GM21390 (cell line): Measurements from ENCODE around the gene KRT25.

Experiments used
- ATAC-seq: cut with Tn5 transposase; IDR thresholded peaks from one replicate; pipeline ENCODE4 v1.9.1; 2021; ENCODE audit not compliant: unreplicated experiment

Gene KRT25, protein sequence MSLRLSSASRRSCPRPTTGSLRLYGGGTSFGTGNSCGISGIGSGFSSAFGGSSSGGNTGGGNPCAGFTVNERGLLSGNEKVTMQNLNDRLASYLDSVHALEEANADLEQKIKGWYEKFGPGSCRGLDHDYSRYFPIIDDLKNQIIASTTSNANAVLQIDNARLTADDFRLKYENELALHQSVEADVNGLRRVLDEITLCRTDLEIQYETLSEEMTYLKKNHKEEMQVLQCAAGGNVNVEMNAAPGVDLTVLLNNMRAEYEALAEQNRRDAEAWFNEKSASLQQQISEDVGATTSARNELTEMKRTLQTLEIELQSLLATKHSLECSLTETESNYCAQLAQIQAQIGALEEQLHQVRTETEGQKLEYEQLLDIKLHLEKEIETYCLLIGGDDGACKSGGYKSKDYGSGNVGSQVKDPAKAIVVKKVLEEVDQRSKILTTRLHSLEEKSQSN

DNA sequence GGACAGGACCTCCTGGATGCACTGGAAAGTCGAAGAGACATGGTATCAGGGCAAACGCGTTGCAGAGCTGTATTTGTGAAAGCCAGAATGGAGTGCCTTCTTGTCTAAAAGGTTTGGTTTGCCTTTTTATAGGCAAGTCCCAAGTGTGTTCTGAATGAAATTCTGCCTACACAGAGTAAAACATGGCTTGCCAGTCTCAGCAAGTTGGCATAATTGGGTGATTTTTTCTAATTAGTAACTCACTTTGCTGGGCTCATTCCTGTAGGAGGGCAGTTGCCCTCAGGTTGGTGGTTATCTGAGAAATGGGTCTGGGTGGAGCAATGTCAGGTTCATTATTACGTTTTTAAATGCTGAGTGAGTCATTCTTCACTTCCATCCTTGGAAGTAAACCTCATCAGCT lies at the start of gene KRT25:
Gene KRT25 (minus strand): TSS at position 101 of the 400 bp plus-strand sequence. CDS start 60 bp downstream, at position 41.
- no peak for ATAC-seq

DNA sequence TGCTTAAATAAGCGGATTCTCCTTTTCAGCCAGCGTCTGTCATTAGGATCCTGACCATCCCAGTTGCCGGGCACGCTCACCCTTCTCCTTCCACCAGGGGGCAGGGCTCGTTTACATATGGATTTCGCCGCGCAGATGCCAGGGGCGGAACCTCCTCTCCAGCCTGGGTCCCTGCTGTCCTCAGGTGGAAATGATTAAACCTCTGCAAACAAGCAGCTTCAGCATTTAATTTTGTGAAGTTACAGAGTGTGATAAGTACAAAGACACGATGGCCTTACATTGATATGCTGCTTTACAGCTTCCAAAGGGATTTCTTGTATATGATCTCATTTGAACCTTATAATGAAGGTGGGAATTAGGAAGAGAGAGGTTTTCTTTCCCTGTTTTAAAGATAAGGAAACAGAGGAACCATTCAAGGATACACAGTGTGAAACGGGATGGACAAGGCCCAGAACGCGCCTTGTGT lies 48.5 kb upstream of the KRT25 start:
- no peak for ATAC-seq

DNA sequence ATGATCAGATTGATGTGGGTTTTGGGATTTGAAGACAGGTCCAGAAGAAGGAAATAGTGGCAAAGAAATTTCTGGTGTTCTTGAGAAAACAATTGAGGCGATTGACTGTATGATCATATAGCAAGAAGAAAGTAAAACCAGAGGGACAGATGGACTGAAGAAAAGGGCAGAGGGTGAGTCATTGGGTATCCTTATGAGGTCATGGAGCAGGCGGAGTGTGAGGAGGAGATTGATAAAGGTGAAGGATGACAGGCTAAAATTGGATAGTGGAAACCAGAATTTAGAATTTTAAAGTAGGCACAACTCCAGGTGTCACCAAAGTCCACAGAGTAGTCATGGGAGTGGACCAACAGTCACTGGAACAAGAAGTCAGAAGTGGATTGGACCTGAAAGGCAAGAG lies 46.0 kb upstream of the KRT25 start:
- no peak for ATAC-seq

DNA sequence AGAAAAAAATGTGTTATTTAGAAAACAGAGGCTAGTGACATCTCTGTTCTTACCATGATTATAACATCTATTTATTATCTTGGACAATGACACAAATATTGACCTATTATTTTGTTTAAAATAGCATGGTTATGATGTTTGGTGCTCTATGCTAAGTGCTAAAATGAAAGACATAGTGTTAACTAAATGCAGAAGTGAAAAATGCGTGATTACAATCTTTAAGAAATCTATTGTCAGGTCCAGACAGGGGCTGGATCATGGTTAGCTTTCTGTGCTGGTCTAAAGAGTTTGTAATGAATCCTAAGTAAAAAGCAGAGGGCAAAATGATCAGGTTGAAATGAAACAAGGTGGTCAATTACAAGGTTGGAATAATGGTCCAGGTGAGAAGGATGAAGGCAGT lies 45.2 kb upstream of the KRT25 start:
- no peak for ATAC-seq

DNA sequence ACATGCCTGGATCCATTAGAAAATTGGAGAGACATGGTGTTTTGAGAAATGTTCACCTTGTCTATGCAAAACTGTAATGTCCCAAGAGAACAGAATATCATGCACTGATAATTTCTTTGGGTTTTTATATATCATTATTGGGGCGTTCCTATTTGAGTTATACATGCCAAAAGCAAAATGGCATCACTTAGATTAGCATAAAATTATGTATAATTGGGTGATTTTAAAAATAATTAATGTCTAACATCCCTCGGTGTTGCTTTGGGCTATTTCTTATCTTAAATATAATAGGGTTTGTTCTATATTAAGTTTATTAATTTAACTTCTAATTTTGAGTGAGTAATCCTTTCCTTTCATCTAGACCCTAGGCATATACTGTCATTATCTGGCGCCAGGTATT lies 44.7 kb upstream of the KRT25 start, which contains the start of gene KRT28:
Gene KRT28 (minus strand): TSS at position 101 of the 400 bp plus-strand sequence. CDS start 66 bp downstream, at position 35.
- ATAC-seq = no peak

DNA sequence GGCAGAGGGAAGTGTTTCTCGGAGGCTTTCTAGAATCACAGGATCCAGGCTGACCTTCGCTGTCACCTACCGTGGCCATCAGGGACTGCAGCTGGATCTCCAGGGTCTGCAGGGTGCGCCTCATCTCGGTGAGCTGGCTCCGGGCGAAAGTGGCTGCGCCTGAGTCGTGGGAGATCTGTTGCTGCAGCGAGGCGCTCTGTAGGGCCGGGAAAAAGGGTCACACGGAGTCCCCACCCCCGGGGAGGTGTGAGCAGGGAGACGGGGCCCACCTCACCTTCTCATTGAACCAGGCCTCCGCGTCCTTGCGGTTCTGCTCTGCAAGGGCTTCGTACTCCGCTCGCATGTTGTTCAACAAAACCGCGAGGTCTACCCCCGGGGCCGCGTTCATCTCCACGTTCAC lies 41.7 kb upstream of the KRT25 start:
- no peak for ATAC-seq

DNA sequence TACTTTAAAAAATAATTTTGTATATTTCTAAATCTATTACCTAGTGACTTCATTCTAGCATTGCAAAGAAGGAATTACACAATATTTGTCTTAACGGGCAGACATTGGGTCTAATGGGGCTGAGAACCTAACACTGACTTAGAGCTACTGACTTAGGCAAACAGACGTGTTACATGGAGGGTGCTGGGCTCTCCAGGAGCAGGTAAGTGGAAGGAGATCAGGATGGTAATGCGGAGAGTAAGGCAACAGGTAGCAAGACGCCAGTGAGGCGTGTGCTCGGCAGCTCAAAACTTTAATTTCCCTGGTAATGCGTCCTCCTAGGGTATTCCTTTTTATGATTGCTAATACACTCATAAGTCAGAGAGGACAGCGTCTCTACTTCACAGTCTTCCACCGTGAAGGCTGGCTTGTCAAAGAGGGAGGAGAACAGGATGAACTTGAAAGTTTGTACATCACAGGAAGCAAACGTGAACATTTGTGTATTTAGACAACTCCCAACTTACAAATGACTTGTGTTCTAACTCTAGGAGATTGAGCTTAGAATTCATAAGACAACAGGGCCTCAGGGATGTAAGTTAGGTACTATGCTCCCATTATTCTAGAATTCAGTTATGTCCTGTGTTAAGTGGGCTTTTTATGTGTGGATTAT lies 40.0 kb upstream of the KRT25 start:
- ATAC-seq = no peak

DNA sequence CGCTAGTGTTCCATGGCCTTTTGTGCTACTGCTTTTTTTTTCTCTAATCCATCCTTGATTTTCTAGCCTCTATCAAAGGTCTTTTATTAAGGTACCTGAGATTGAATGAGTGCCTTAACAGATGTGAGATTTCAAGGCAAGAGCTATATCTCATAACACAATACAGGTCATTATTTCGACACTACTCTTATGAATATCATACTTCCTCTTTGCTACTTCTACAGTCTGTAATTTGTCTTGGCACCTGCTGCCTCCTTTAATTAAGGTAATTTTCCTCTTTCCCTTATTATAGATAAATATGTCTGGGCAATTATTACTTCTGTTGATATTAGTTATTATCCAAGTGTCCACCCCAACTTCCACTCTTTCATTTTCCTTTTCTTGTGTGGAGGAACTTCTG lies 39.3 kb upstream of the KRT25 start:
- no peak for ATAC-seq

DNA sequence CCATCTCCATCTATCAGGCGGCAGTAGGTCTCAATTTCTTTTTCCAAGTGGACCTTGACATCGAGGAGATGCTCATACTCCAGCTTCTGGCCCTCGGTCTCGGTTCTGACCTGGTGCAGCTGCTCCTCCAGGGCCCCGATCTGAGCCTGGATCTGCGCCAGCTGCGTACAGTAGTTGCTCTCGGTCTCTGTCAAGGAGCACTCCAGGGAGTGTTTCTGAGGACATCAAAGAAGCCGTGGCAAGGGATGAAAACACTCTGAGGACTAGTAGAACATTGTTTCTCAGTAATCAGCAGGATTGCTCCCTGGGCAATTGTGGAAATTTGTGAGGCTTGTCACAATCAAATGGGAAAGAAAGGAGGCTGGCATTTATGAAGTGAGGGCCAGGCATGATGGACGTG lies 38.7 kb upstream of the KRT25 start:
- ATAC-seq = no peak

DNA sequence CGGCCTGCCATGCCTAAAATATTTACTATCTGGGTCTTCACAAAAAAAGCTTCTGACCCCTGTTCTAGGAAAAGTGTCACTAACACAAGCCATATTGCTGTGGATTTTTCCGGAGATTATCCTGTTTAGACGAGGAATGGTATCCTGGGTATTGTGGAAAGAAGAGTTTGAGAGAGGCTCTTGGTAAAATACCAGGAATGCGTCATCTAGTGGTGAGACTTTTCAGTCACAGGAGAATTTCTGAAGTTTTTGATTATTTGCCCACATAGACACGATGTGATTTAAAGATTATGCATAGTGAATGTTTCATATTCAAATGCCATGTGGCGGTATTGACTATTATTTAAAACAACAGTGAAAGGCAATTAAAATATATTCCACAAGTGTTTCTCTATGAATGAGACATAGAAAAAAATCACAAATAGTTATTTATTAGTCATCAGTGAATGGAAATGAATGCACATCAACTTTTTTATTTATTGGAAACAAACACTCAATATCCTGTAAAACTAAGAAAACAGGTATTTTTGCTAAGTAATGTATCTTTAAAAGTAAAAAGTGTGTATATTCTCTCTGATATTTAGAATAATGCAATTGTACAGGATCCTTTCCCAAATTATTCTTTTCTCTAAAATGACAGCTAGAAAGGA lies 36.8 kb upstream of the KRT25 start:
- no peak for ATAC-seq

DNA sequence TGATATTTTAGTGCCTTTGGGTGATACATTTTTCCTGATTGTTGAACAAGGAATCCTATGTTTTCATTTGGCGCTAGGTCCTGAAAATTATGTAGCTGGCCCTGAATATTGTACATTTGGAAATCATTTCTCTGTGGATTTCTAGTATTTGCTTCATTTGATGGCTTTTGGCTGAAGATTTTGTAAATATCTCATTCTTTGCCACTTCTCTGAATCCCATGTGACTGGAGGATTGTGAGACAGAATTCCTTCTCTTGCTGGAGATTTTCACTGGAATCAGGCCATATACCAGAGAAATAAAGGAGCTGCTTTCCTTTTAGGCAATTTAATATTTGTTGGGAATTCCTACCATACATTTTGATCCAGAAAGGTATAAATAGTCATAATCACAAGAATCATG lies 36.0 kb upstream of the KRT25 start:
- ATAC-seq = no peak

DNA sequence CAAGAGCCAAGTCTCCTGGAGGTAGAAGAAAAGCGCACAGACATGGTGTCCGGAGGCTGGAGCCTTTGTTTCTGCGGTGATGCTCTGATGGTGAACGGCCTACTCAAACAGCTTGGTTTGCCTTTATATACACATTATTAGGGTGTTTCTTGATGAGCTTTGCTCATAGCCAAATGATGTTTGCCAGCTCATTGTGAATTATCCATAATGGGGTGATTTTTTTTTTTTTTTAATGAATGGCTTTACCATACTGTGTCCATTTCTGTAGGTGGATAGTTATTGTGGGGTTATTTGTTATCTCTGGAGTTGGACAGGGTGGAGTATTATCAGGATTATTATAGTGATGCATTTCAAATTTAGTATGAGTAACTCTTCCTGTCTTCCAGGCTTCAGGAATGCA lies 27.3 kb upstream of the KRT25 start, which contains the start of gene KRT27:
Gene KRT27 (minus strand): TSS at position 101 of the 400 bp plus-strand sequence. CDS start 57 bp downstream, at position 44.
- no peak for ATAC-seq

DNA sequence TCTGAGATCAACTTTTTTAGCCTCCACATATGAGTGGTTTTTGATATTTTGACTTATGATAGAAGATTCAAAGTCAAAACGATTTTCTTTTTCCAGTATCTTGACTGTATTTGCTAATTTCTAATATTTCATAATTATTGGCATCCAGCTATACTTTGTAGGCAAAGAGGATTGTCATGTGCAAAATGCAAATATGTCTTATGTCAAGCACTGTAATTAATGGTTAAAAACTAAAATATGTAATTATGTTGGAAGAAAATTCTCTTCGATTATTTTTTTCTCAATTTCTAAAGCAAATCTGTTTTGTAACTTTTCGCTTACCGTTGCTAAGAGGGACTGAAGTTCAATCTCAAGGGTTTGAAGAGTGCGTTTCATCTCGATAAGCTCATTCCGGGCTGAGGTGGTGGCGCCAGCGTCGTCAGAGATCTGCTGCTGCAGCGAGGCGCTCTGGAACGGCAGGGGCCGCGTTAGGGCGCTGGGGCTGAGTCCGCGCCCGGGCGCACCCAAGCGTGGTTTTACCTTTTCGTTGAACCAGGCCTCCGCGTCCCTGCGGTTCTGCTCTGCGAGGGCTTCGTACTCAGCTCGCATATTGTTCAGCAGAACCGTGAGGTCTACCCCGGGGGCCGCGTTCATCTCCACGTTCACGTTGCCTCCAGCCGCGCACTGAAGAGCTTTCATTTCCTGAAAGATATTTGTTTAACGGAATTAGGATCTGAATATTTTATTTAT lies 24.2 kb upstream of the KRT25 start:
- no peak for ATAC-seq

DNA sequence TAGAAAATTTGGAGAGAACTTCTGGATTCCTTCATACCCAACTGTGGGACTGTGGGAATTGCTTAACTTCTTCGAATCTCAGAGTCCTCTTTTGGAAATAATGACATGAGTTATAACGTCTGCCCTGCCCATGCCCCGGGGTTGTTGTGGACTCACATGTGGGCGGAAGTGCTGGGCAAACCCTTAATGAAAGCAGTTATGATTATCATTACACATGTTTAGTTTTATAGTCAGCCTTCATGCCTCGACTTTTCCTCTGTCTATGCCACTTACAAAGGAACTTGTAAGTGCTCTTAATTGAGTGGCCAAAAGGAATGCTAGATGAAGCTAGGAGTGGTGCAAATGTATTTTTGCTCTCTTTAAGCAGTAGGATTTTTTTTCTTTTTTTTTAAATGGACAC lies 23.3 kb upstream of the KRT25 start:
- no peak for ATAC-seq

DNA sequence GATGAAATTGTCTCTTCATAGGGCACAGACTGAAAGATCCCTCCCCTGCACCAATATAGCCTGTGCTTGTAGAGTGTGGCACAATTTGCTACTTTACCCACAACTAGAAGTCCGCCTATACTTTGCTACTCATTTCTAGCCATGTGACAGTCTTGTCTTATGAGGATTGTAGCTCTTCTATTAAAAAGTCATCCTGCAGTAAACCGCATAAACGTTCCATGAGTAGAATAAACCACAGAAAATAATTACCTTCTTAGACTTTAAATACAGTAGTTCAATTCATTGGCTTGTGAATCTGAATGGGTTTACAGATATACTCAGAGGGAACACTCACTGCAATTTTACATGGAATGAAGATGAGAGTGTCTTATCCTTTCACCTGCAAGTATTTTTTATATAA lies 22.8 kb upstream of the KRT25 start:
- ATAC-seq = no peak

DNA sequence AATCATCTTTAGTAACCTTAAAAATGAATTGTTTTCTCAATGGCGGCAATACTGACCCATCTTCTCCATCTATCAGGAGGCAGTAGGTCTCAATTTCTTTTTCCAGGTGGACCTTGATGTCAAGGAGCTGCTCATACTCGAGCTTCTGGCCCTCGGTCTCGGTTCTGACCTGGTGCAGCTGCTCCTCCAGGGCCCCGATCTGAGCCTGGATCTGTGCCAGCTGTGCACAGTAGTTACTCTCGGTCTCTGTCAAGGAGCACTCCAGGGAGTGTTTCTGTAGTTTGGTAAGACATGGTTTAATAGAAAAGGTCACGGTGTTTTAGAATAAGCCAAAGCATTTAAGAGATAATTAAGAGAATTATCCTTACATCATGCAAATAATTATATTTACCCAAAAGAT lies 22.3 kb upstream of the KRT25 start:
- no peak for ATAC-seq

DNA sequence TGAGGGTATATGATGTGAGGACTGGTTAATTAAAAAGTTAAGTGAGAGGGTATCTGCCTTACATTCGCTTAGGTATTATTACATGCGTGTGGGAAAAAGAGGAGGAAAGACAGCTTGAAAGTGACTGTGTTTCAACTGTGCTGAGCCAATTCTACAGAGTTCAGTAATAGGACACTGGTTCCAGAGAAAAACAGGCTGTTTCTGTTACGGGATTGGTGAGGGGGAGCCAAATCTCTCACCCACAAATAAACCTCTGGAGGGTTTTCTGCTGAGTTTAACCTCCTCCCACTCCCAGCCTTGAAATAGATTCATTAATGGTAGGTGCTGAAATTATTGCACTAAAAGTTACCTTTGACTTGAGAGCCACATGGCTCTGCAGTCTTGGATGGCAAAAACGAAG lies 20.8 kb upstream of the KRT25 start:
- ATAC-seq = no peak

DNA sequence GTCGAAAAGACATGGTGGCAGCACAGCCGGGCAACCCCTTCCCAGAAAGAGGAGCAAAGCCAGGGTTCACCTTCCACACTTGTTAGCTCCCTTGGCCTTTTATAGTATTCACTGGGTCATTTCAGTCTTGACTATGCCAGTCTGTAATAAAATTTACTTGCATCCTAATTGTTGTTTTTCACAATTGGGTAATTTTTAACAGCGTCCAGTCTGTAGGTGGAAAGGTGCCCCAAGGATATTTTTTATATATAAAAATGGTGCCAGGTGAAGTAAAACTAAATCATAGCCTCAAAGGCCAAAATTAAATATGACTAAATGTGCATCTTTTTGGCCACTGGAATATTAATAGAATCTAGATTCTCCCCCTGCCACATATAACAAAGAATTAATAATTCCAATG lies 17.0 kb upstream of the KRT25 start, which contains the start of gene KRT26:
Gene KRT26 (minus strand): TSS at position 101 of the 400 bp plus-strand sequence. CDS start 88 bp downstream, at position 13.
- no peak for ATAC-seq

DNA sequence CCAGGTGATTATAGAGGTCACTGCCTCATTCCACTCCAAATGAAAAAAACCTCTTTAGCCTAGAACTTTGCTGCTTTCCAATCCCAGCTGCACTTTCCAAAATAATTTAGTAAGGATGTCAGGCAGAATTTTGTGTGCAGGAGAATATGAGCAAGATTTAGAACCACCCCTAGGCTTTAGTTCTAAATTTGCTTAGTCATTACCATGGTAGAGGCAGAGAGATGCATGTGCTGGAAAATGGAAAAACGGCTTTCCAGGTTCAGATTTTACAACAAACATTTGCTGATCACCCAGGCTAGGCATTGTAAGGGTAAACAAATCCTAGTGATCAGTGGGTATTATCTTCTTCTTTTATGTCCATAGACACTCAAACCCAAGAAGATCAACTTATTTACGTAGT lies 10.5 kb upstream of the KRT25 start:
- no peak for ATAC-seq

DNA sequence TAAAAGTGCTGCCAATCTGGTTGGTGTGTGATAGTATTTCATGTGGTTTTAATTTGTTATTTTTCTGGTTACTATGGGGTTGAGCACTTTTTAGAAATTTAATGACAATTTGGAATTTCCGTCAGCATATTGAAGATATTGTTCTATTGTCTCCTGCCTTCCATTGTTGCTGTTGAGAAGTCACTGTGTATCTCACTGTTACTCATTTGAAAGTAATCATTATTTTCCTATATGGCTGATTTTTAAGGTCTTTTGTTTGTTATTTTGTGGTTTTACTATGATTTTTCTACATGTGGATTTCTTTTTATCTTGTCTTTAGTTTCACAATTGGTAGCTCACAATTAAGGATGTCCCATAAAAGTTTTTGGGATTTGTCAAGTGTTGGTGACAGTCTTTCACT lies 8.6 kb upstream of the KRT25 start:
- ATAC-seq = no peak
